ENCODE results near the gene TUBB2A.

GRCh38 chr6:3109761-3110160 lies 47.6 kb downstream of the TUBB2A start:
- TF ChIP-seq RCOR1 (IDR thresholded peaks at IDR 0.05; ENCODE audit: low read length): no peak
- no peak for TF ChIP-seq CTCF (IDR thresholded peaks at IDR 0.05)
- no peak for TF ChIP-seq POLR2AphosphoS5 (IDR thresholded peaks at IDR 0.05; ENCODE audit: low read depth, low read length)
- no peak for TF ChIP-seq MAX (IDR thresholded peaks at IDR 0.05; ENCODE audit: low read depth)
- TF ChIP-seq RFX5 (IDR thresholded peaks at IDR 0.05; ENCODE audit: low read length): no peak
- TF ChIP-seq REST (IDR thresholded peaks at IDR 0.05; ENCODE audit: low read depth, low read length): no peak
- no peak for TF ChIP-seq GABPA (IDR thresholded peaks at IDR 0.05; ENCODE audit: low read depth)
- no peak for TF ChIP-seq GATA2 (CRISPR knock-in tag; IDR thresholded peaks at IDR 0.05)
- no peak for TF ChIP-seq CHD2 (IDR thresholded peaks at IDR 0.05; ENCODE audit: low read length, partially characterized antibody)
- TF ChIP-seq RXRA (IDR thresholded peaks at IDR 0.05; ENCODE audit: borderline replicate concordance, low read depth): no peak
- no peak for TF ChIP-seq USF2 (IDR thresholded peaks at IDR 0.05; ENCODE audit: borderline replicate concordance, low read depth, low read length)
- no peak for TF ChIP-seq EP300 (IDR thresholded peaks at IDR 0.05; ENCODE audit: borderline replicate concordance in 1 of 2, low read depth in 1 of 2, low read length in 1 of 2)

All from SK-N-SH (cell line).